ENCODE data around the gene ZNF613.

DNA sequence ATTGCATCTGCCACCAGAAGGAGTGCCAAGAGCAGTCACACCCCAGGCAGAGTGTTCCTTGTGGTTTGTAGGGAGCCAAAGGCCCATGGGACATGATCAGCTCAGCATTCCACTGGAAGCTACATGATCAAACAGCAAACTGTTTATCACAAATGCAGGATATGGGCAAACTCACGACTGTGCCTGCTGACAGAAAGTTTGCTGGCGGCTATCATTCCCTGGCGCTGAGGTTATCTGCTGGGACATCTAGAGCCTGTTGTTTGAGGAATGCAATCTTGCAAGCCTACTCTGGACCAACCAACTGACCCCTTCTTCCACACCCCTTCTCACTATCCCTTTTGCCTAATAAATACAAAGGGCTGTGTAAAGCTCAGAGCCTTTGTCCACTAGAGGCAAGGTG lies 7.7 kb upstream of the ZNF613 start:
- TF ChIP-seq, protein P1, sequence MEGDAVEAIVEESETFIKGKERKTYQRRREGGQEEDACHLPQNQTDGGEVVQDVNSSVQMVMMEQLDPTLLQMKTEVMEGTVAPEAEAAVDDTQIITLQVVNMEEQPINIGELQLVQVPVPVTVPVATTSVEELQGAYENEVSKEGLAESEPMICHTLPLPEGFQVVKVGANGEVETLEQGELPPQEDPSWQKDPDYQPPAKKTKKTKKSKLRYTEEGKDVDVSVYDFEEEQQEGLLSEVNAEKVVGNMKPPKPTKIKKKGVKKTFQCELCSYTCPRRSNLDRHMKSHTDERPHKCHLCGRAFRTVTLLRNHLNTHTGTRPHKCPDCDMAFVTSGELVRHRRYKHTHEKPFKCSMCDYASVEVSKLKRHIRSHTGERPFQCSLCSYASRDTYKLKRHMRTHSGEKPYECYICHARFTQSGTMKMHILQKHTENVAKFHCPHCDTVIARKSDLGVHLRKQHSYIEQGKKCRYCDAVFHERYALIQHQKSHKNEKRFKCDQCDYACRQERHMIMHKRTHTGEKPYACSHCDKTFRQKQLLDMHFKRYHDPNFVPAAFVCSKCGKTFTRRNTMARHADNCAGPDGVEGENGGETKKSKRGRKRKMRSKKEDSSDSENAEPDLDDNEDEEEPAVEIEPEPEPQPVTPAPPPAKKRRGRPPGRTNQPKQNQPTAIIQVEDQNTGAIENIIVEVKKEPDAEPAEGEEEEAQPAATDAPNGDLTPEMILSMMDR (conservative IDR thresholded peaks at IDR 0.05 in 1 of 2, IDR thresholded peaks at IDR 0.05 in 1 of 2; ENCODE audit: low read depth in 1 of 2, low read length in 2 of 2), result no peak
- TF ChIP-seq EZH2 (IDR thresholded peaks at IDR 0.05; ENCODE audit: low read length, missing control alignments), result no peak

Measured in fibroblast of lung (primary cell).